GM12878 (cell line): ENCODE measurements around the gene FGD3. TPM values are rescaled to one million over a fixed set of nuclear protein-coding genes. Genes with fewer than 3 reads are reported as not detected.

Source experiments
- ATAC-seq: fragments of 200-7000 bp; cut with Tn5 transposase; 3 replicates; pipeline ENCODE4 v1.9.1; 2020; ENCODE audit warnings: mild to moderate bottlenecking, moderate library complexity
- BruUV-seq: library from RNA; stranded (reverse); fragments of 400-500 nt; replicated peaks from 2 replicates; lab custom pipeline; 2021; lab: Mats Ljungman, UMichigan
- CTCF ChIA-PET: fragments of 300-600 bp; sonication (Branson Sonifier 250); formaldehyde crosslinking; extraction: SDS; loops from one replicate; lab custom pipeline; 2021; ENCODE audit warnings: inconsistent platforms; lab: Yijun Ruan, JAX
- POLR2A ChIA-PET: fragments of 350-600 bp; formaldehyde crosslinking; extraction: SDS; loops from one replicate; lab custom pipeline; 2021; ENCODE audit warnings: inconsistent platforms; lab: Charles Lee
- RAD21 ChIA-PET: fragments of 300-600 bp; sonication (Branson Sonifier 250); formaldehyde crosslinking; loops from one replicate; lab custom pipeline; 2023; ENCODE audit warnings: antibody characterized with exemption; ENCODE audit not compliant: unreplicated experiment; lab: Charles Lee
- SMC1A ChIA-PET: fragments of 300-600 bp; sonication (Branson Sonifier 250); formaldehyde crosslinking; loops from one replicate; lab custom pipeline; 2023; ENCODE audit not compliant: unreplicated experiment, uncharacterized antibody; lab: Charles Lee
- DNase-seq: peaks from one replicate; pipeline ENCODE4 v3.0.0-alpha.2; 2011; ENCODE audit warnings: low read depth, low spot score
- FAIRE-seq: peaks from 3 replicates; lab custom pipeline; 2011; peaks lifted over from hg19 to GRCh38; lab: Jason Lieb, UNC
- H2AFZ ChIP-seq: 2 replicates; pipeline ENCODE4 v1.6.0; 2011; ENCODE audit warnings: low read depth, low read length, control low read depth; ENCODE audit not compliant: control insufficient read depth
- H3K27ac ChIP-seq: 2 replicates; pipeline ENCODE4 v1.5.1; 2011; ENCODE audit warnings: control low read depth; ENCODE audit not compliant: control insufficient read depth, insufficient read depth
- H3K27me3 ChIP-seq, 2 experiments: replicated peaks in 1 of 2; 2 replicates each; pipeline versions ENCODE4 v1.6.0 to v1.6.1; 2011; ENCODE audit warnings: low read length in 1 of 2; ENCODE audit not compliant: control insufficient read depth in 2 of 2, insufficient read depth in 2 of 2
- H3K36me3 ChIP-seq, 2 experiments: 2 replicates each; pipeline ENCODE4 v1.5.1; 2011; ENCODE audit warnings: low read length in 1 of 2; ENCODE audit not compliant: control insufficient read depth in 2 of 2, insufficient read depth in 2 of 2
- H3K4me1 ChIP-seq: 2 replicates; pipeline ENCODE4 v1.6.1; 2011; ENCODE audit warnings: mild to moderate bottlenecking, low read length, moderate library complexity, mixed read lengths; ENCODE audit not compliant: control insufficient read depth, insufficient read depth
- H3K4me2 ChIP-seq: 2 replicates; pipeline ENCODE4 v1.6.0; 2011; ENCODE audit warnings: control low read depth; ENCODE audit not compliant: control insufficient read depth, insufficient read depth
- H3K4me3 ChIP-seq: fragments of 200-600 bp; sonication (generic); 2 replicates; pipeline ENCODE4 v1.5.1; 2016
- H3K79me2 ChIP-seq: 2 replicates; pipeline ENCODE4 v1.6.0; 2011; ENCODE audit warnings: low read length; ENCODE audit not compliant: control insufficient read depth, insufficient read depth
- H3K9ac ChIP-seq: 2 replicates; pipeline ENCODE4 v1.8.0; 2011; ENCODE audit warnings: low read length, control low read depth, mixed read lengths; ENCODE audit not compliant: control insufficient read depth, insufficient read depth
- H3K9me3 ChIP-seq: replicated peaks from 3 replicates; pipeline ENCODE4 v1.5.1; 2011; ENCODE audit warnings: mild to moderate bottlenecking, low read length; ENCODE audit not compliant: control insufficient read depth, insufficient read depth
- H4K20me1 ChIP-seq: 2 replicates; pipeline ENCODE4 v1.6.0; 2011; ENCODE audit not compliant: control insufficient read depth, insufficient read depth
- ATF7 ChIP-seq: fragments of 450-650 bp; IDR thresholded peaks from 2 replicates; pipeline ENCODE4 v1.6.1; 2016; ENCODE audit warnings: low read depth, mild to moderate bottlenecking
- KAT2A ChIP-seq: conservative IDR thresholded peaks from 2 replicates; pipeline ENCODE4 v1.6.1; 2011; ENCODE audit warnings: low read depth, low read length; ENCODE audit not compliant: control insufficient read depth
- MEF2B ChIP-seq: fragments of 450-650 bp; IDR thresholded peaks from 2 replicates; pipeline ENCODE4 v1.6.1; 2018; ENCODE audit warnings: mild to moderate bottlenecking, moderate library complexity; ENCODE audit not compliant: partially characterized antibody, poor library complexity, severe bottlenecking
- MYB ChIP-seq: fragments of 150-350 bp; IDR thresholded peaks from 2 replicates; pipeline ENCODE4 v1.6.1; 2014; ENCODE audit warnings: mild to moderate bottlenecking, low read depth, low read length, borderline replicate concordance
- NFIC ChIP-seq: IDR thresholded peaks from 2 replicates; pipeline ENCODE4 v1.6.1; 2012; ENCODE audit warnings: low read depth, mild to moderate bottlenecking, inconsistent platforms, low read length, moderate library complexity
- POLR2A ChIP-seq: IDR thresholded peaks from 2 replicates; pipeline ENCODE4 v1.6.1; 2011; ENCODE audit warnings: low read depth, mild to moderate bottlenecking, low read length
- POU2F2 ChIP-seq: IDR thresholded peaks from 3 replicates; pipeline ENCODE4 v1.6.1; 2011; ENCODE audit warnings: low read depth, mild to moderate bottlenecking, low read length, borderline replicate concordance
- RBBP5 ChIP-seq: fragments of 200-600 bp; sonication (generic); conservative IDR thresholded peaks from 2 replicates; pipeline ENCODE4 v1.6.1; 2016
- SIX5 ChIP-seq: IDR thresholded peaks from 2 replicates; pipeline ENCODE4 v1.6.1; 2011; ENCODE audit warnings: mild to moderate bottlenecking, low read depth, low read length, moderate library complexity; ENCODE audit not compliant: severe bottlenecking
- SMC3 ChIP-seq: IDR thresholded peaks from 2 replicates; pipeline ENCODE4 v1.6.1; 2011; ENCODE audit warnings: low read length, improper control_type of control experiment, borderline replicate concordance
- STAT1 ChIP-seq: fragments of 450-650 bp; conservative IDR thresholded peaks from 2 replicates; pipeline ENCODE4 v1.6.1; 2014; ENCODE audit warnings: antibody characterized with exemption, mild to moderate bottlenecking
- STAT3 ChIP-seq: IDR thresholded peaks from 2 replicates; pipeline ENCODE4 v1.6.1; 2011; ENCODE audit warnings: low read depth, low read length, improper control_type of control experiment
- USF1 ChIP-seq: IDR thresholded peaks from 2 replicates; pipeline ENCODE4 v1.6.1; 2011; ENCODE audit warnings: borderline replicate concordance, low read depth, mild to moderate bottlenecking, moderate library complexity, mixed read lengths, low read length; ENCODE audit not compliant: insufficient read depth; ENCODE audit errors: extremely low read length
- YBX1 ChIP-seq: fragments of 450-650 bp; IDR thresholded peaks from 2 replicates; pipeline ENCODE4 v1.6.1; 2016; ENCODE audit warnings: antibody characterized with exemption
- ZBED1 ChIP-seq: IDR thresholded peaks from 2 replicates; pipeline ENCODE4 v1.6.1; 2016; ENCODE audit warnings: borderline replicate concordance
- WGBS: methylation state at CpG from one replicate; pipeline ENCODE4 v1.1.6; 2016; ENCODE audit warnings: low lambda C conversion rate; ENCODE audit not compliant: insufficient replicate concordance, insufficient coverage; ENCODE audit errors: missing lambda C conversion rate; 5-methylcytosine and 5-hydroxymethylcytosine counted together
- in situ Hi-C: fragments of 300-500 bp; cut with MboI; formaldehyde crosslinking; loops from 9 replicates; pipeline ENCODE4 v1.14.3; 2018; ENCODE audit warnings: mixed read lengths
- intact Hi-C: fragments of 100-400 bp; cut with micrococcal nuclease; formaldehyde crosslinking; loops from one replicate; pipeline ENCODE4 v1.14.2; 2022; ENCODE audit not compliant: unreplicated experiment
- polyA plus RNA-seq, 11 experiments: library from polyadenylated mRNA; depleted of rRNA in 4 of 11; unstranded in 6 of 11; stranded (reverse) in 5 of 11; fragments of >200 nt; fragmentation: Nextera tagmentation in 4 of 11; fragmentation: Illumina TruSeq in 1 of 11; extraction: Ambion mirVana in 4 of 11; extraction: Trizol in 1 of 11; gene quantifications; 1 replicate in 1 of 11; 2 replicates in 10 of 11; pipeline versions ENCODE4 v1.2.1 to v1.2.3, GENCODE V29; 2011 to 2016; ENCODE audit warnings: inconsistent platforms in 2 of 11, missing spikeins in 2 of 11, low read depth in 1 of 11
- total RNA-seq, 4 experiments: library from RNA; depleted of rRNA in 3 of 4; stranded (reverse); fragments of >200 nt in 3 of 4; fragmentation: Illumina TruSeq in 1 of 4; extraction: Trizol in 1 of 4; gene quantifications; 2 replicates each; pipeline versions ENCODE4 v1.2.1 to v1.2.3, GENCODE V29; 2013 to 2021
- TF ChIP-seq, protein P1 (sequence below): fragments of 150-350 bp; IDR thresholded peaks from 2 replicates; pipeline ENCODE4 v1.6.1; 2016; ENCODE audit warnings: low read depth, low read length

FGD3 gene
- total and polyA plus RNA-seq, 10 of the 15 experiments (the other 5 are each of a cell fraction or from before 2014, with no cell fraction given): 0.26 to 18.1 (median 12.4) TPM

- intact Hi-C loops: no loop called here
- ChIA-PET POLR2A (no interaction called here), SMC1A (no interaction called here), CTCF (interaction anchor here (1.0 kb wide), 2 partner anchors 43 to 147 kb away, joined by 3 to 5 read pairs; no protein-coding TSS in a partner anchor), RAD21 (interaction anchor here (0.9 kb wide), 1 partner anchor 102 kb away, joined by 3 read pairs; no protein-coding TSS in a partner anchor)
- Histone ChIP-seq H3K9ac (no peak overlapping the region), H3K36me3 (no peaks in the 10 kb centered on the region), H3K4me1 (peaks cover 29% of the 10 kb centered on the region), H3K27ac (peak overlapping the region; percentile 4; the same call in 1 of the 2 replicates), H3K79me2 (peaks cover 28% of the 10 kb centered on the region), H3K9me3 (peaks cover 5% of the 10 kb centered on the region; the same call in 2 of the 3 replicates), H3K27me3 (no peaks in the 10 kb centered on the region), H3K4me2 (no peak overlapping the region), H2AFZ (no peak overlapping the region), H3K4me3 (no peak overlapping the region), H4K20me1 (no peaks in the 10 kb centered on the region)
- 100% methylated on average over 2 of the region's 2 CpGs for WGBS
- TF ChIP-seq KAT2A: no peak
- no peak for TF ChIP-seq STAT1
- no peak for TF ChIP-seq SIX5
- TF ChIP-seq POU2F2: no peak
- no peak for TF ChIP-seq USF1
- TF ChIP-seq ZBED1: no peak
- no peak for TF ChIP-seq STAT3
- no peak for TF ChIP-seq SMC3
- TF ChIP-seq POLR2A: no peak
- TF ChIP-seq, protein P1, sequence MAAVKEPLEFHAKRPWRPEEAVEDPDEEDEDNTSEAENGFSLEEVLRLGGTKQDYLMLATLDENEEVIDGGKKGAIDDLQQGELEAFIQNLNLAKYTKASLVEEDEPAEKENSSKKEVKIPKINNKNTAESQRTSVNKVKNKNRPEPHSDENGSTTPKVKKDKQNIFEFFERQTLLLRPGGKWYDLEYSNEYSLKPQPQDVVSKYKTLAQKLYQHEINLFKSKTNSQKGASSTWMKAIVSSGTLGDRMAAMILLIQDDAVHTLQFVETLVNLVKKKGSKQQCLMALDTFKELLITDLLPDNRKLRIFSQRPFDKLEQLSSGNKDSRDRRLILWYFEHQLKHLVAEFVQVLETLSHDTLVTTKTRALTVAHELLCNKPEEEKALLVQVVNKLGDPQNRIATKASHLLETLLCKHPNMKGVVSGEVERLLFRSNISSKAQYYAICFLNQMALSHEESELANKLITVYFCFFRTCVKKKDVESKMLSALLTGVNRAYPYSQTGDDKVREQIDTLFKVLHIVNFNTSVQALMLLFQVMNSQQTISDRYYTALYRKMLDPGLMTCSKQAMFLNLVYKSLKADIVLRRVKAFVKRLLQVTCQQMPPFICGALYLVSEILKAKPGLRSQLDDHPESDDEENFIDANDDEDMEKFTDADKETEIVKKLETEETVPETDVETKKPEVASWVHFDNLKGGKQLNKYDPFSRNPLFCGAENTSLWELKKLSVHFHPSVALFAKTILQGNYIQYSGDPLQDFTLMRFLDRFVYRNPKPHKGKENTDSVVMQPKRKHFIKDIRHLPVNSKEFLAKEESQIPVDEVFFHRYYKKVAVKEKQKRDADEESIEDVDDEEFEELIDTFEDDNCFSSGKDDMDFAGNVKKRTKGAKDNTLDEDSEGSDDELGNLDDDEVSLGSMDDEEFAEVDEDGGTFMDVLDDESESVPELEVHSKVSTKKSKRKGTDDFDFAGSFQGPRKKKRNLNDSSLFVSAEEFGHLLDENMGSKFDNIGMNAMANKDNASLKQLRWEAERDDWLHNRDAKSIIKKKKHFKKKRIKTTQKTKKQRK: no peak
- no peak for TF ChIP-seq MEF2B
- TF ChIP-seq YBX1: no peak
- no peak for TF ChIP-seq NFIC
- TF ChIP-seq MYB: no peak
- TF ChIP-seq RBBP5: no peak
- no peak for TF ChIP-seq ATF7
- in situ Hi-C loops: no loop called here
- DNase-seq (no peak), FAIRE-seq (no peak), ATAC-seq (no peak)
- no TSS peak for BruUV-seq
These were observed 15.0 kb downstream of the FGD3 start for GRCh38 chr9:92962303-92962649.
